ENCODE data around the gene INMT. TPM values are rescaled to one million over a fixed set of nuclear protein-coding genes. Genes with fewer than 3 reads are reported as not detected.

INMT gene
- total and polyA plus RNA-seq, 2 donors from 2014 or later = 34.5 to 44.8 TPM

DNA sequence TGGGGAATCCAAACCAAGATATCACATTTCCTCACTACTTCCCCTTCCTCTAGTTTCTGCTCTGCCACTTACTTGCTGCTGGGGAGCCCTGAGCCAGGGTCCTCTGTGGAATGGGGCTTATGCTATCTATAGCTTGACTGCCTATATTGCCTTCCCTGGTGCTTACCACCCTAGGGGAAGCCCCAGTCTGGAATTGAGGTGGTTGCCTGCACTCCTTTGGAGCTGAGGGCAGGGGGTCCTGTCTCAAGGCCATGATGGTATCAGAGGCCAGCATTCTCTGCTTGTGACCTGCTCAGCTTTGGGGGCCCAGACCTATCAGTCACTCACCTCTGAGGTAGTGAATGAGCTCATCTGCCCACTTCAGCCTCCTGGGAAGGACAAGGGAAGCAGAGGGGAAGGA lies 29.3 kb upstream of the INMT start:
- Histone ChIP-seq H3K9ac (ENCODE audit: low read length in 3 of 3) (no peak overlapping the region), H3K4me1 (ENCODE audit: control insufficient read depth in 2 of 3, insufficient read depth in 2 of 3, low read depth in 1 of 3, low read length in 3 of 3) (no peaks in the 10 kb centered on the region), H3K27me3 (ENCODE audit: control insufficient read depth, insufficient read depth, low read length) (no peaks in the 10 kb centered on the region), H3K27ac (ENCODE audit: low read depth in 2 of 2, low read length in 2 of 2) (no peak overlapping the region), H3K9me3 (ENCODE audit: control insufficient read depth in 2 of 3, insufficient read depth in 1 of 3, low read length in 3 of 3) (no peaks in the 10 kb centered on the region), H3K36me3 (ENCODE audit: control insufficient read depth in 2 of 3, insufficient read depth in 3 of 3, low read length in 3 of 3) (no peaks in the 10 kb centered on the region), H3K4me3 (ENCODE audit: low read length in 3 of 3) (no peak overlapping the region)
- DNase-seq (peak in 1 of 5 donors; percentile 21), FAIRE-seq (no peak)
- intact Hi-C loops (cut with DNase I) = no loop called here
- TF ChIP-seq, protein P1, sequence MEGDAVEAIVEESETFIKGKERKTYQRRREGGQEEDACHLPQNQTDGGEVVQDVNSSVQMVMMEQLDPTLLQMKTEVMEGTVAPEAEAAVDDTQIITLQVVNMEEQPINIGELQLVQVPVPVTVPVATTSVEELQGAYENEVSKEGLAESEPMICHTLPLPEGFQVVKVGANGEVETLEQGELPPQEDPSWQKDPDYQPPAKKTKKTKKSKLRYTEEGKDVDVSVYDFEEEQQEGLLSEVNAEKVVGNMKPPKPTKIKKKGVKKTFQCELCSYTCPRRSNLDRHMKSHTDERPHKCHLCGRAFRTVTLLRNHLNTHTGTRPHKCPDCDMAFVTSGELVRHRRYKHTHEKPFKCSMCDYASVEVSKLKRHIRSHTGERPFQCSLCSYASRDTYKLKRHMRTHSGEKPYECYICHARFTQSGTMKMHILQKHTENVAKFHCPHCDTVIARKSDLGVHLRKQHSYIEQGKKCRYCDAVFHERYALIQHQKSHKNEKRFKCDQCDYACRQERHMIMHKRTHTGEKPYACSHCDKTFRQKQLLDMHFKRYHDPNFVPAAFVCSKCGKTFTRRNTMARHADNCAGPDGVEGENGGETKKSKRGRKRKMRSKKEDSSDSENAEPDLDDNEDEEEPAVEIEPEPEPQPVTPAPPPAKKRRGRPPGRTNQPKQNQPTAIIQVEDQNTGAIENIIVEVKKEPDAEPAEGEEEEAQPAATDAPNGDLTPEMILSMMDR (IDR thresholded peaks at IDR 0.05; ENCODE audit: borderline replicate concordance, extremely low read depth, insufficient read depth) = no peak

DNA sequence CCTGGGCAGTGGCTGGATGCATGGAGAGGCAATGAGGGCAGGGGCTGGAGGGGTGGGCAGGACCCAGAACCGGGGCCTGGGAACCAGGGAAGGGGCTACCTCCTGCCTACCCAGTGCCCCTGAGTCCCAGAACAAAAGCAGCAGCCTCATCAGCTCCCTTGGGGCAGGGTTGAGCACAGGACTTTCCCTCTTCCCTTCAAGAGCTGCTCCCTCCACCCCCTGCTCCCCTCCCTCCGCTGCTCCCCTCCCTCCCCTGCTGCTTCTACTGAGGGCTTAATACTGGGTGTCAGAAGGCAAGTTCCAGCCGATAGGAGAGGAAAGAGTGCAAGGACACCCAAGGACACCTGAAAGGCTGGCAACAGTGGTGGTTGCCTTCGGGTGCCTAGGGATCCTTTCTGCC lies 28.2 kb upstream of the INMT start:
- H3K9me3 ChIP-seq (ENCODE audit: control insufficient read depth in 2 of 3, insufficient read depth in 1 of 3, low read length in 3 of 3) = no peaks in the 10 kb centered on the region
- H3K27me3 ChIP-seq (ENCODE audit: control insufficient read depth, insufficient read depth, low read length) = no peaks in the 10 kb centered on the region
- H3K36me3 ChIP-seq (ENCODE audit: control insufficient read depth in 2 of 3, insufficient read depth in 3 of 3, low read length in 3 of 3) = no peaks in the 10 kb centered on the region
- FAIRE-seq = no peak
- H3K4me1 ChIP-seq (ENCODE audit: control insufficient read depth in 2 of 3, insufficient read depth in 2 of 3, low read depth in 1 of 3, low read length in 3 of 3) = no peaks in the 10 kb centered on the region
- no peak overlapping the region for H3K4me3 ChIP-seq (ENCODE audit: low read length in 3 of 3)
- peak in 1 of 5 donors; percentile 8 for DNase-seq
- H3K27ac ChIP-seq (ENCODE audit: low read depth in 2 of 2, low read length in 2 of 2) = no peak overlapping the region
- intact Hi-C loops (cut with DNase I) = no loop called here
- TF ChIP-seq, protein P1 (IDR thresholded peaks at IDR 0.05; ENCODE audit: borderline replicate concordance, extremely low read depth, insufficient read depth) = no peak
- no peak overlapping the region for H3K9ac ChIP-seq (ENCODE audit: low read length in 3 of 3)

DNA sequence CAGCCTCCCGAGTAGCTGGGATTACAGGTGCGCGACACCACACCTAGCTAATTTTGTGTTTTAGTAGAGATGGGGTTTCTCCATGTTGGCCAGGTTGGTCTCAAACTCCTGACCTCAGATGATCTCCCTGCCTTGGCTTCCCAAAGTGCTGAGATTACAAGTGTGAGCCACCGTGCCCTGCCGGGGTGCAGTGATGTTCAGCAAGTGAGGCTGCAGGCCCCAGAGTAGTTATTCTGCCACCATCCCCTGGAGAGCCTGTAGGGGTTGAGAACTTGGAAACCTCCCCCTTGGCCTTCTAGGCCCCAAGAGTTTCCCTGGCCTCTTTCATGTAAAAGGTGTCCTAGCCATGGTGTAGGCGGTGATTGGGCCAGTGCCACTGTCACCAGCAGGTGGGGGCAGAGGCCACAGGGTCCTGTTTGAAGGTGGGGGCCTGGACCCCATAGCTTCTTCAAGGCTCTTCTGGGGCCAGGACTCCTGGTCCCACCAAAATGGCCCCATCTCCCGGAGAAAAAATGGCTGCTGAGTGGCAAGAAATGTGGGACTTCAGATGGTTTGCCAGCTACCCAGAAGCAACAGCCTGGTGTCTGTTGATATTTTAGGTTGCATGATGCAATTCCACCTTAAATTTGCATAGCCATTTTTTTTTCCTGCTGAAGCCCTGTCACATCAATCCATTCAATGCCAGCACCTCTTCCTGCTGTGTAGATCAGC lies 25.5 kb upstream of the INMT start:
- FAIRE-seq (no peak), DNase-seq (peak in 1 of 5 donors; percentile 45)
- TF ChIP-seq, protein P1 (IDR thresholded peaks at IDR 0.05; ENCODE audit: borderline replicate concordance, extremely low read depth, insufficient read depth) = no peak
- Histone ChIP-seq H3K9ac (ENCODE audit: low read length in 3 of 3) (no peak overlapping the region), H3K4me1 (ENCODE audit: control insufficient read depth in 2 of 3, insufficient read depth in 2 of 3, low read depth in 1 of 3, low read length in 3 of 3) (no peaks in the 10 kb centered on the region), H3K36me3 (ENCODE audit: control insufficient read depth in 2 of 3, insufficient read depth in 3 of 3, low read length in 3 of 3) (no peaks in the 10 kb centered on the region), H3K4me3 (ENCODE audit: low read length in 3 of 3) (no peak overlapping the region), H3K9me3 (ENCODE audit: control insufficient read depth in 2 of 3, insufficient read depth in 1 of 3, low read length in 3 of 3) (no peaks in the 10 kb centered on the region), H3K27ac (ENCODE audit: low read depth in 2 of 2, low read length in 2 of 2) (no peak overlapping the region), H3K27me3 (ENCODE audit: control insufficient read depth, insufficient read depth, low read length) (no peaks in the 10 kb centered on the region)
- intact Hi-C loops (cut with DNase I) = no loop called here
